B cell (primary cell): ENCODE data around the gene EXD2.

Experiments
- CTCF ChIP-seq: fragments of 200-600 bp; IDR thresholded peaks from one replicate; pipeline ENCODE4 v1.8.0; 2022; ENCODE audit warnings: antibody characterized with exemption, mild to moderate bottlenecking
- EZH2 ChIP-seq: IDR thresholded peaks from 2 replicates; pipeline ENCODE4 v1.6.1; 2012; ENCODE audit warnings: borderline replicate concordance, low read depth, mild to moderate bottlenecking, moderate library complexity, low read length; ENCODE audit not compliant: insufficient read depth, poor library complexity, severe bottlenecking

GRCh38 chr14:69252851-69253250 lies 61.6 kb downstream of the EXD2 start:
- no peak for TF ChIP-seq CTCF
- no peak for TF ChIP-seq EZH2
